AG09309 (cell line): ENCODE results near the gene CHST4.

Experiments used
- DNase-seq: peaks from one replicate; pipeline ENCODE4 v3.0.0-alpha.2; 2010; ENCODE audit warnings: low read depth
- H3K4me3 ChIP-seq: 2 replicates; pipeline ENCODE4 v1.5.1; 2011; ENCODE audit warnings: mild to moderate bottlenecking, low read depth, low read length, moderate library complexity; ENCODE audit not compliant: control insufficient read depth
- TF ChIP-seq, protein P1 (sequence below): IDR thresholded peaks from 2 replicates; pipeline ENCODE4 v1.5.1; 2011; ENCODE audit warnings: mild to moderate bottlenecking, low read depth, low read length, inconsistent platforms; ENCODE audit not compliant: insufficient read depth, control insufficient read depth; ENCODE audit errors: missing control alignments

Gene CHST4

DNA sequence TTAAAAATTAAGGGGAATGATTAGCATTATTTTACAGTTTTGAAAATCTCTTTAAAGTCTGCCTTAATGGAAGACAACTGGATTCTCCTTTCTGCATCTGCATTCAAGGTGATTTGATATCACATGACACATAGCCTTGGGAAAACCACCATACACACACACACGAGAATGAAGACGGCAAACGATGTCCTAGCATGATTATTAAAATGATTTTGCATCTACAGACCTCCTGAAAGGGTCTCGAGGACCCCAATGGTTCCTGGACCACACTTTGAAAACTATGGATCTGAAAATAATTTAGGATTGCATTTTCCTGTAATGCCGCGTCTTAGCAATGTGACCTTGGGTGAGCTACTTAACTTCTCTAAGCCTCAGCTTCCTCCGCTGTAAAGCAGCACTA lies 11.8 kb upstream of the CHST4 start:
- no peak for DNase-seq
- no peak overlapping the region for H3K4me3 ChIP-seq
- TF ChIP-seq, protein P1, sequence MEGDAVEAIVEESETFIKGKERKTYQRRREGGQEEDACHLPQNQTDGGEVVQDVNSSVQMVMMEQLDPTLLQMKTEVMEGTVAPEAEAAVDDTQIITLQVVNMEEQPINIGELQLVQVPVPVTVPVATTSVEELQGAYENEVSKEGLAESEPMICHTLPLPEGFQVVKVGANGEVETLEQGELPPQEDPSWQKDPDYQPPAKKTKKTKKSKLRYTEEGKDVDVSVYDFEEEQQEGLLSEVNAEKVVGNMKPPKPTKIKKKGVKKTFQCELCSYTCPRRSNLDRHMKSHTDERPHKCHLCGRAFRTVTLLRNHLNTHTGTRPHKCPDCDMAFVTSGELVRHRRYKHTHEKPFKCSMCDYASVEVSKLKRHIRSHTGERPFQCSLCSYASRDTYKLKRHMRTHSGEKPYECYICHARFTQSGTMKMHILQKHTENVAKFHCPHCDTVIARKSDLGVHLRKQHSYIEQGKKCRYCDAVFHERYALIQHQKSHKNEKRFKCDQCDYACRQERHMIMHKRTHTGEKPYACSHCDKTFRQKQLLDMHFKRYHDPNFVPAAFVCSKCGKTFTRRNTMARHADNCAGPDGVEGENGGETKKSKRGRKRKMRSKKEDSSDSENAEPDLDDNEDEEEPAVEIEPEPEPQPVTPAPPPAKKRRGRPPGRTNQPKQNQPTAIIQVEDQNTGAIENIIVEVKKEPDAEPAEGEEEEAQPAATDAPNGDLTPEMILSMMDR: no peak

DNA sequence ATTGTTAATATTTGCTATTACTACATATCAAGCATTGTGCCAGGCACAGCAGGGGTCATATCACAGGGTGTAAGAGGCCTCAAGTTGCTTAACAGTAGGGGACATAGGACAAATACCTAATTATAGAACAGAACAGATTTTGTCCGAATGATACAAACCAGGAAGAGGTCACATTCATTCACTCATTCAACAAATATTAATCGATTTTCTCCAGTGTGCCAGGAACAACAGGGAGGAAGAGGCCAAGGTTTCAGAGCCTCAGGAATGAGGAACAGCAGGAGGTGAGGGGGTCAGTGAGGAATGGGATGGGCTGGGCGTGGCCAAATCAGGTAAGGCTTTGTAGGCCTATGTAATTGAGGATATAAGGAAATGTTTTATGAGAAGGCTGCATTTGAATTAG lies 11.2 kb upstream of the CHST4 start:
- DNase-seq: no peak
- no peak overlapping the region for H3K4me3 ChIP-seq
- TF ChIP-seq, protein P1: no peak

DNA sequence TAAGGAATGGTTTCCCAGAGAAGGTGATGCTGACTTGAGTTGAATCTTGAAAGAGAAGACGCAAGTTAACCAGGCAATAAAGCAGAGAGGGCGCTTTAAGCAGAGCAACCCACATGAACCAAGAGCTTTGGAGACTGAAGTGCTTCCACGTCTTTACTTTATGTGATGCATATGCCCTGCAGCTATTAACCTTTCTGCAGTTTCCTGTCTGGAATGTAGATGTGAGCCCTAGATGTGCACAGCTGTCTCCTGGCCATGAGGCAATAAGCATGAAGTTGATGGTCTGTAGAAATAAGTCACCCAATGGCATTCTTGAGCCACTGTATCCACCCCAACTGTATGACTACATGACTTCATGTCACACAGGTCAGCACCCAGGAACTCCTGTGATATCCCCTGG lies 5.7 kb upstream of the CHST4 start:
- TF ChIP-seq, protein P1: no peak
- H3K4me3 ChIP-seq: no peak overlapping the region
- DNase-seq: no peak

DNA sequence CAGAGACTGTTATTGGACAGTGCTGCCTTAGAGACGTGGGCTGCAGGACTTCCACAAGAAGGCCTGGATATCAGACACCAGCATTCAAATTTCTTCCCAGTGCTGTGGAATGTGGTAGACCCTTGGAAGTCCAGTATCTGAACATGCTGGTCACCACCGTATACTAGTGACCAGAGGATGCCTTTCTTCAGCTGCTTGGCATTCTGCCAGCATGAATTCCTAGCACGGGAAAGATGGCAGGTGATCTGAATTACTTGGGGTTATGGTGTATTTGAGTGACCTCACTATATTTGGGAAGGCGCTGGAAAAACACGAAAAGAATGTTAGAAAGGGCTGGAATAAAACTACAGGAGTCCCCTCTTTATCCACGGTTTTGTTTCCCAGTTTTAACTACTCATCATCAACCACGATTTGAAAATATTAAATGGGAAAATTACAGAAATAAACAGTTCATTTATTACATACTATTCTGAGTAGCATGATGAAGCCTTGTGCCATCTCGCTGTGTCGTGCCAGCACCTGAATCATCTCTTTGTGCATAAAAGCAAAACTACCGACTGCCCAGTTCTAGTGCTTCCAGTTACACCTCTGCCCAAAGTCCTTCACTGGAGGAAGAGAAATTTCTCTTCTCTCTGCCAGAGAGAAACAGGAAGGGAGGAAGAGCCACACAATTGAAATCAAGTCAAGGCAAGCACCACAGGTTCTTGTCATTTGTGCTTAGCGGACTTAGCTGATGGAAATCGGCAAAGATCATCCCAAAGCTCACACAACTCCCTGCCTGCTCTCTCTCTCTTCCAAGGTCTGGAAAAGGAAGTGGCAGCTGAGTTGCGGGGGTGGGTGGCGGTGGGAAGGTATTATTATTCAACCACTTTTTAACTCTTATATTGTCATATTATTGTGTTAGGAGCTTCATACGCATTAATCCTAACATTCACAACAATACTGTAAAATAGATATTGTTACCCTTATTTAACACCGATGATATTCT lies 1.4 kb upstream of the CHST4 start:
- TF ChIP-seq, protein P1: no peak
- H3K4me3 ChIP-seq: no peak overlapping the region
- no peak for DNase-seq

DNA sequence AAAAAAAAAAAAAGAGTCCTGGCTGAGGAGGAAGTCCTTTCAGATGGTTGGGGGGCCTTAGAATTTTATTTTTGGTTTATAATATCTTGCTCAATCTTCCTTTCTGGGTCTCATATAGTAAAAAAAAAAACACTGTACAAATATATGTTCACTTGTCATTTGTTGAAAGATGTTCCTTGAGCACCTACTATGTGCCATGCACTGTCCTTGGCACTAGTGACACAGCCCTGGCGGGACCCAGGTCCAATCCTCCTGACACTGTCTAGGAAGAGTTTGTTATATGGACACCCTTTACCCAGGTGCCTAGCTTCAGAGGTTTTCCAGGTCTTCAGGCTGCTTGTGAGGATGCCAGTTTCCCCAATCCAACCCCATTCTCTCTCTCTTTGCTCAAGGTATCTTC lies 2.0 kb downstream of the CHST4 start:
- H3K4me3 ChIP-seq: no peak overlapping the region
- no peak for DNase-seq
- TF ChIP-seq, protein P1: no peak

DNA sequence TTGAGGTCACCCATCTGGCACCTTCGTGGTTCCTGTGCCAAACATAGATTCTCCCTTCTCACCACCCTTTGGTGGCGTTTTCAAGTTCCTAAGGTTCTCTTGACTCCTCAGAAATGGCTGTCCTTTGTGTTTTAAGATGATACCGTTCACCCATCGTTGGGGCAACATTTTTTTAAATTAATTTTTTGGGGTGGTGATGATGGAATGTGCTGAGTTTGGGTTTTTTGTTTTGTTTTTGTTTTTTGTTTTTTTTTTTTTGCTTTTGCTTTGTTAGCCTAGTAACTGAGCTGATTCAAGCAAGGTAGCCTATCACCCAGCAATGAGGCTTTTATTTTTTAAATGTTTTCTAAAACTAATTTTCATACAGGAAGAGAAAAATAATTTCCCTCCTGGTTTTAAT lies 2.6 kb downstream of the CHST4 start:
- DNase-seq: no peak
- H3K4me3 ChIP-seq: no peak overlapping the region
- TF ChIP-seq, protein P1: no peak

DNA sequence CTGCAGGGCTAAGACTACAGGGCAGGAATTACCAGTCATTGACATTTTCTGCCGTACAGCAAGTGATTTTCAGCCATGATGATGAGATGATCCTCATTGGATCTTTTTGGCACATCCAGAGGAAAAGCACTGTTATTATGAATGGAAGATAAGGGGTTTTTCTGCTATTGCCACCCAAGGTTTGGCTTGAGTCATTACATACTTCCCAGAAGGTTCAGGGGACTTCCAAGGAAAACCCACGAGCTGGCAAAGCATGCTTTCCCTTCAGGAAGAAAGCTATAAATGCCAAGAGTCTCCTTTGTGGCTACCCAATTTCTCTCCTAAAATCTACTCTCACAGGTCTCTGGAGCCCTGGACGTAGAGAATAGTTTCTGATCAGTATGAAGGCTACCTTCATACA lies 6.1 kb downstream of the CHST4 start:
- no peak overlapping the region for H3K4me3 ChIP-seq
- no peak for DNase-seq
- TF ChIP-seq, protein P1: no peak
